ENCODE data around the gene LNP1. TPM values are rescaled to one million over a fixed set of nuclear protein-coding genes. Genes with fewer than 3 reads are reported as not detected.
A peak's percentile ranks its signal among the peaks of the same experiment; 100 is the strongest.

The LNP1 gene
- total RNA-seq, 1 donor from 2014 or later: 1.3 TPM

GRCh38 chr3:100368441-100368840, 32.9 kb upstream of the LNP1 start:
- DNase-seq (ENCODE audit: low spot score in 2 of 2): no peak
- H3K27me3 ChIP-seq: no peaks in the 10 kb centered on the region
- H3K9me3 ChIP-seq: no peaks in the 10 kb centered on the region
- H3K36me3 ChIP-seq: peaks cover 42 to 60% of the 10 kb centered on the region in 2 donors
- peaks cover 0 to 3% of the 10 kb centered on the region in 2 donors for H3K4me1 ChIP-seq
- intact Hi-C loops (cut with DNase I): no loop called here
- no peak overlapping the region for H3K4me3 ChIP-seq
- TF ChIP-seq CTCF (IDR thresholded peaks at IDR 0.05): no peak
- peak overlapping the region in 1 of 2 donors; percentile 26 for H3K27ac ChIP-seq

- no peaks in the 10 kb centered on the region for H3K9me3 ChIP-seq
- H3K36me3 ChIP-seq: peaks cover 35 to 46% of the 10 kb centered on the region in 2 donors
- H3K4me3 ChIP-seq: no peak overlapping the region
- TF ChIP-seq CTCF (IDR thresholded peaks at IDR 0.05): no peak
- H3K27me3 ChIP-seq: no peaks in the 10 kb centered on the region
- DNase-seq (ENCODE audit: low spot score in 2 of 2): no peak
- intact Hi-C loops (cut with DNase I): no loop called here
- peaks cover 0 to 3% of the 10 kb centered on the region in 2 donors for H3K4me1 ChIP-seq
- H3K27ac ChIP-seq: no peak overlapping the region
These were observed 30.6 kb upstream of the LNP1 start for GRCh38 chr3:100370756-100371155.

- peaks cover 45 to 56% of the 10 kb centered on the region in 2 donors for H3K36me3 ChIP-seq
These were observed 26.8 kb upstream of the LNP1 start for GRCh38 chr3:100374521-100374920.

GRCh38 chr3:100376301-100376700, 25.0 kb upstream of the LNP1 start:
- intact Hi-C loops (cut with DNase I): no loop called here
- H3K36me3 ChIP-seq: peaks cover 52 to 62% of the 10 kb centered on the region in 2 donors
- no peak for TF ChIP-seq CTCF (IDR thresholded peaks at IDR 0.05)

More at GRCh38 chr3:100374521-100374920, 26.8 kb upstream of the LNP1 start:
- intact Hi-C loops (cut with DNase I): no loop called here
- no peak overlapping the region for H3K27ac ChIP-seq
- no peak for TF ChIP-seq CTCF (IDR thresholded peaks at IDR 0.05)
- DNase-seq (ENCODE audit: low spot score in 2 of 2): no peak
- no peaks in the 10 kb centered on the region for H3K27me3 ChIP-seq
- H3K9me3 ChIP-seq: no peaks in the 10 kb centered on the region
- H3K4me1 ChIP-seq: no peaks in the 10 kb centered on the region
- H3K4me3 ChIP-seq: no peak overlapping the region

GRCh38 chr3:100384733-100385525, 16.4 kb upstream of the LNP1 start:
- H3K36me3 ChIP-seq: peaks cover 26 to 59% of the 10 kb centered on the region in 2 donors

More at GRCh38 chr3:100376301-100376700, 25.0 kb upstream of the LNP1 start:
- Histone ChIP-seq H3K27me3 (no peaks in the 10 kb centered on the region), H3K9me3 (no peaks in the 10 kb centered on the region), H3K27ac (no peak overlapping the region), H3K4me1 (no peaks in the 10 kb centered on the region), H3K4me3 (no peak overlapping the region)
- no peak for DNase-seq (ENCODE audit: low spot score in 2 of 2)

More at GRCh38 chr3:100384733-100385525, 16.4 kb upstream of the LNP1 start:
- no peaks in the 10 kb centered on the region for H3K27me3 ChIP-seq
- DNase-seq (ENCODE audit: low spot score in 2 of 2): no peak
- no peak overlapping the region for H3K4me3 ChIP-seq
- TF ChIP-seq CTCF (IDR thresholded peaks at IDR 0.05): no peak
- peaks cover 0 to 7% of the 10 kb centered on the region in 2 donors for H3K9me3 ChIP-seq
- intact Hi-C loops (cut with DNase I): no loop called here
- peaks cover 3 to 15% of the 10 kb centered on the region in 2 donors for H3K4me1 ChIP-seq
- no peak overlapping the region for H3K27ac ChIP-seq
